NCI-H2171 treated with DMSO at 0.1 percent for 48 hours (cell line): ENCODE measurements around the gene CRACDL.

Experiments
- DNase-seq: peaks from one replicate; lab custom pipeline; 2025; lab: John Stamatoyannopoulos, UW

Gene CRACDL

DNA sequence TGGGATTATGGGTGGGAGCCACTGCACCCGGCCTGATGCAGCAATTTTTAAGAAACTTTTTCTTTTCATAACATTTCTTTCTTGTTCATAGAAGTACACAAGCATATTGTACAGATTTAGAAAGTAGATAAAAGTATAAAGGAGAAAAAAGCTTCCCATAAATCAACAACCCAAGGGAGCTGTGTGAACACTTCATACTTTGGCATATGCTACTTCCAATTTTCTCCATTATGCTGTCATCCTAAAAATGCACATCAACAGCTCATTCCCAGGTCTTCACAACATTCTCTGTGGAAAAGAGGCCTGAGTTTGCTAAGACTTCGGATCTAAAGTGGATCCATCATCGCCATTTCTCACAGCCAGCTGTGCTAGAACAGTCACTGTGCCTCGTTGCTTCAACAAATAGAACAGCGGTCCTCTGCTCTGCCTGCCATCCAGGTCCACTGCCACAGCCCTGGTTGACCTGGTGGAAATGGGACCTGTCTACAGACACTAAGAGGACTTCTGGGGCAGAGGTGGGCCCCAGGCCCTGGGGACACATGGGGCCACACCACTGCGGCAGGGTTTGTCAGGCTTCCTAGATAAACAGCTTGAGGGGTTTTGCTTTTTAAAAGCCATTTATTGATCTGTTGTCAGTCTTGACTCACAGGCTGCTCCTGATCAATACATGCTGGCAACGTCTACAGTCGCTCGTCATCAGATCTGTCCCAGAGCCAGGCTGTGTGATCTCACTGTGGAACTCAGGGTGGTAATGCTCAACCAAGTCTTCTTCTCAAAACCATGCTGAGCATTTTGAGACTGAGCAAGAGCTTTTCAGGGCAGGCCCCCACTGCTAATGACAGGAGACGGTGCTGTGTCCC is 132.4 kb downstream of the CRACDL start:
- DNase-seq: no peak

DNA sequence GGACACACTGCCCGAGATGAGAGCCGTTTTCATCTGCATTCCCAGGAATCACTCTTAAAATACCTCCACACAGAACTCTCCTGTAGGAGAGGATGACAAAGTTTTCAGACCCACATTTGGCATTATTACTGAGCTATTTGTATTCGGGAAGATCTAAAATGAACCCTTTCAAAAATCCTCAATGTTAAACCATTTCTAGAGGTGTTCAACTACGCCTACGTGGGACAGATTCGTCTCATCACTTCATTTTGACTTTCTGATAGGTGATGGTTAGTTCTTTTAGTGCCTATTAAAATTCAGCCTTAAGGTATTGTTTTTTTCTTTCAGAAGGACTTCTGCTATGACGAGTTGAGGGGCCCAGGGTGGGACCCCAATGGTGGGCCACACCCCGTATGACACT is 133.7 kb downstream of the CRACDL start:
- DNase-seq: no peak

DNA sequence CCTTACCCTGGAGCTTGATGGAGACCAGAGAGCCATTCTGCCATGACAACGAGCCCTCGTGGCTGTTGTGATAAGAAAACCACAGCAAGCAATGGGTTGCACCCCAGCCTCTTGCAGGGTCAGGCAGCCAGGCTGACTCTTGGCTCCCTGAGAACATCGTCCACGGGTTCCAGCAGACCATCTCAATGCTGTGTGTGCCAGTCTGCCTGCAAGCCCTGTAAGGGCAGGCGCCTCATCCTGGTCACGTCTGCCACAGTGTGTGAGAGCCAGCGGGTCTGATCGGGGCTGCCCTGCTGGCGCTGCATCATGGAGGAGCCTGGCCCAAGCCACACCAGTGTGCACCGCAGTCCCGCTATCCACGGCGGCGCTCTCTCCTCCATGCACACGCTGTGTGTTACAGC is 134.1 kb downstream of the CRACDL start:
- DNase-seq: no peak

DNA sequence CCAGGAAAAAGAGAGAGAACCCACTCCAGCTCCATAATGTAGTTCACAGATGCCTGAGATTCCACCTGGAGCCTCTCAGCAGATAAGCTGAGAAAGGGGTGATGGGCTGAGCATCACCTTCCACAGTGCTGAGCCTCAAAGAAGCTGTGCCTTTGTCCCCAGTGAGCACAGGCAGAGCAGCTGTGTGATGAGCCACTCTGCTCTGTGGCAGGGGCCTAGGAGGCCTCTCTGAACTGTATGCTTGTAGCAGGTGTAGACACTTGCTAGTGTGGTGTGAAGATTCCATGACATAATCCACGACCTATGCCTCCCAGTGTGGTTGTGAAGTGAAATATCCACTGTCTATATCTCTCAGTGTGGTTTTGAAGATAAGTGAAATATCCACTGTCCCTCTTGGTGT is 134.7 kb downstream of the CRACDL start:
- no peak for DNase-seq

DNA sequence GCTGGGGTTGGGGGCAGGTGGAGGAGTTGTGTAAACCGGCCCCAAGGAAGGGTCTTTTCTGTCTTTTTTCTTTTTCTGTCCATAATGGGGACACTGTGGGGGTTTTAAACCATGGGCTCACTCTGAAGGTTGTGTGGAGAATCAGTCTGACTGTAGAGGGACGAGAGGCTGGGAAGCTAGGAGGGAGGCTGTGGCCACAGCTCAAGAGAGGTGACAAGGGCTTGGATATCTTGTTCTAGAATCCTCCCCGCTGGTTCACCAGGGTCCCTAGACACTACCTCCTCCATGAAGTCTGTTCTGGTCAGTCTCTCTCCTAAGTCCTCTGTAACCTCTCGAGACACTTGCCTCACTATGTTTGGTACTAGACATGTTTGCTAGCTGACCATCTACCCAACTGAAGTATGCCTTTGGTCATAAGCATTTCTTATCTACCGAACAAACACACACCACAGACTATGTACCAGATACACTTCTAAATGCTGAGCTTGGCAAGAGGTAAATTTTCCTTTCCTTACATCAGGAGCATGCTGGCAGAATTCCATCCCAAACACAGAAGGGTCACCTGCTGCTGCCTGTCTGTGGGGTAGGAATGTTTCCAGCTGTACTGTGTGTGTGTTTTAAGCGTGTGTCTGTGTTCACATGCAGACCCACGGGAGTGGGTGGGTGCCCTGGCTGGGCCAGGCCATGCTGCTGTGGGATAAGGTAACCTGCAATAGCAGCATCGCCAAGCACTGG is 135.5 kb downstream of the CRACDL start:
- DNase-seq: peak; percentile 38

DNA sequence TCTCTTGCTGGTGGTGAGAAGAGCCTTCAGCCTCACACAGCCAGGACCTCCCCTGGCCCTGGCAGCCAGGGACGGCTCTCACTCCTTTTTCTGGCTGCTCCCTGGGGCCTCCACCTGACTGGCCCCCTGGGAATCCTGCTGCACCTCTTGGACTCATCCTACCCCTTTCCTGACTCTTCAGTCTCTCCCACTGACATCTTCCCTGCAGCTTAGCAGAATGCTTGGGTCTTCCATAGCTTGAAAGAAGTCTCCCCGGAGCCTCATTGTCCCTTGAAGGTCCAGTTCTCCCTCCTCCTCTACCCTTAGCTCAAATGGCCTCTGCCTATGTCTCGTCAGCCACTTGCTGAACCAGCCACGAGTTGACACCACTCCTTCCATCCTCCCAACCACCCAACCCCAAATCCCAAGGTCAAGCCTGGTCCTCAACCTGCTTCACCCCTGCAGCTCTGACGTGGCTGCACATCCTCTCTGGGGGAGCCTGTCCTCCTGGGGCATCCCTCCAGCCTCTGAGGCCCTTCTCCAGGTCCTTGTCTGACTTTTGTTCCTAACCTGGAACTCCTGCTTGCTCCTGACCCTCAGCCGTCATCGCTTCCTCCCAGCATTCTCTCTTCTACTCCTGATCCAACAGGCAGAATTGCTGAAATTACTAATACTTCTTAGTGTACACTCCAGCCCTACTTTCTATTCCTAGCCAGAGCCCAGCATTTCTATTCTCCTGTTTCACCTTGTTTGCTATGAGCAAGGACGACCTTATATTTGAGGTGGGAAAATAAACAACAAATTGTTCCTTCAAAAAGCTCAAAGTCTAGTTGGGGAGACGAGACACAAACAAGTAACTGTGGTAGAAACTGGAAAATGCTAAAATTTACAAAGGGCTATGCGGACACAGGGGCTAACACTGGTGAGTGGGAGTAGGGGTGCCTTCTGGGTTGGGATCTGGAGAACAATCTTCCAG is 136.4 kb downstream of the CRACDL start:
- no peak for DNase-seq

DNA sequence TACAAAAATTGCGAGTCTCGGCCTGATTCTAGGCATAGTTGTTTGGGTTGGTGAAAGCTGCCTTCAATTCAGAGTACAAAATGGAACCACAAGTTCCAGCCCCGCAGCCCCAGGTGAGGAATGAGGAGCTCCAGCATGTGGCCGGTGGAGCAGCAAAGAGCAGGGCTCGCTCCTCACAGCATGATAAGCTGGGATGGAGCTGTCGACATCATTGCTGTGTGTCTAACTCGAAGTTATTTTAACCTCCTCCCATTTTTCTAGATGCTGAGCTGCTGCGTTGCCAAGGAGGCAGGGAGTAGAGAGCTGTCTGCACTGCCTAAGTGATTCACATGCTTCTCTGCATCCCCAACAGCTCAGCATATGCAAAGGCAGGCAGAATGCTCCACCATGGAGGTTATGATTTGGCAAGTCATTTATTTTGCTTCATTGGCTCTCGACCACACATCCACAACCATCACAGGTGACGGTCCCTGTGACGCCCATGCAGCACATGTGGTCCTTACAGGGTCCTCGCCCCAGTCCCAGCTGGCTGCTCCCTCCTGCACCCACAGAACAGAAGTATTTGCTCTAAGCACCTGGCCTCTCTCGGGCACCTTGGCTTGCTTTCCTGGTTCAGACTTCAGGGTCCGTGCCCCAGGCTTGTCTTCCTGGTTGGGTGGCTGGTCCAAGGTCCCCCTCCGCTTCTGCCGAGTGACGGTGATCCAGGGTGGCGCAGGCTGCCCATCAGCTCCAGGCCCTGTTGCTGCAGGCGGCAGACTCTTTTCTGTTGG is 139.1 kb downstream of the CRACDL start:
- DNase-seq: no peak

DNA sequence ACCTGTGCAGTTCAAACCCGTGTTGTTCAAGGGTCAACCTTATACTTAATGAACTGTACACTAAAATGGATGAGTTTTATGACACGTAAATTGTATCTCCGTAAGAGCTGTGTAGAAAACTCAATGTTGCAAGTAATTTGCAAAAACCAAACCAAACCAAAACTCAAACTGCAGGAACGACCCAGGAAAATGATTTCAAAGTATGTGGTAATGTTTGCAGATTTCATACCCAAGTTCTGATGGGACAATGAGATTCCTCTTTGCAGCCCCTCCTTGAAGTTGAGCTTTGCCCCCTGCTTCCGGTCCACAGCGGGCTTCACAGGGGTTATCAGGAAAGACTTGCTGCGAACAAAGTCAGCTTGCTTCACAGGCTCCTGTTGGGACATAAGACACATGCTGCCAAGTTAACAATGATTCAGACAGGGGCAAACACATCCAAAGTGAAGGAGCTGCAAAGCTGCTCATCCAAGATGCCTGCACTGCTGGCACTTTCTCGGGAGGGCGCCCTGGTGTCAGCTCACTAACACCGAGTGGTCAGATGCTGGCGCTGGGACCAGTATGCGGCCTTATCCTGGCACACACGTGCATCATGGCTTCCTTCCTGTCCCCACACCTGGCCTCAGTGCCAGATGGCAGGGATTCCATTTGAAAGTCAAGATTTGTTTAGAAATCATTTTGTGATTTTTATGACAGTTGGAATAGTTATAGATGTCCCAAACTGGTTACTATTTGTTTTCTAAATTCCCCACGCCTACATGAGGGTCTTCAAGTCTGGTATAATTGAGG is 139.9 kb downstream of the CRACDL start:
- DNase-seq: no peak

DNA sequence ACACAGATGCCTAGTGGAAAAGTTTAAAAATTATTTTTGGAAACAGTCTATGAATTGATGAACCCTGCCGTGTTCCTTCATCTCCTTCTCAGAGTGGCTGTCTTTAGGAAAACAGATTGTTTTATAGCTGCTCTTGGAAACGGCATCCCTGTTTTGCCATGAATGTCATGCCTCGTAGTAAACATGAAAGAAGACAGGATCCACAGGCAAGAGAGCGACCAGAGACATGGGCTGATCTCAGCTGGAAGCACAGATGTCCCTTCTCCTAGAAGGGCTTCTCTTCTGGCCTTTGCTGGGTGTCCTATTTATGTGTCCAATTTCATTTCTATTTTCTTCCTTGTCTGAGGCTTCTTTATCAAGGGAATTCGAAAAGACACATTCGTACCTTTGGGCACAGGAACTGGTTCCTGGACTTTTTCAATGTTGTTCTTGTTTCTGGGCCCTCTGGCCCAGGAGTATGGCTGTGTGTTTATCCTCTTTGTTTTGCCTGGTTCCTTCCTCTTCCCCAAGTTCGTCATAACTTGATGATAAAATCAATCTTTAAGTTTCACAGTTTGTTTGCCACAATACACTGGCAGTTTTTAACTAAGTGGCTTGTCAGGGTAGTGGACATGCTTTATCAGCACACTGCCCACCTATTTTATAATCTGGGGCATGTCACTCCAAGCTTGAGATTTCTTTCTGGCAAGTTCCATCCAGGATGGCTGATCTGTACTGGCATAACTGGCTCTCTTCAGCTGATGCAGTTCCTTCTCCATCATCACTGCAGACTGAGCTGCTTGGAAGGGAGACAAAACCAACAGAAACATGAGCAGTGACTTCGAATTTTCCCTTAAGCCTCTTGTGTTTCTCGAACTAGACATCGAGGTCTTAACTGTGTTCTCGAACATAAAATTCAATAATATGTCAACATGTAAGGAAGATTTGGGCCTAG is 141.9 kb downstream of the CRACDL start:
- DNase-seq: no peak

DNA sequence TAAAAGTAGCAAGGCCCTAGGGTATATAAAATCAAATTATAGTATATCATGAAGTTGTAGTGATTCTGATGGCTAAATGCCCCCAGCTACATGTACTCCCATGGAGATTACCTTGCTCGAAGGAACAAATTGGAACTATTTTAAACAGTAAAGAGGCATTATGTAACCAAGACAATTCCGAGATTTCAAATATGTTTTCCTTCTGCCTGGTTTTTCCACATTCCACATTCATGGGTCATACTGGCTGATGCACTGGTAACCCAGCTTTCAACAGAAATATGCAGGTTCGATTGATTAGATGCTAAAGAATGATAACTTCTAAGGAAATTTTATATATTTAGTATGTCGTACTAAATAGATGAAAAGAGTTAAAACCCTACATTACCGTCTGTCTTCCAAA is 142.8 kb downstream of the CRACDL start:
- no peak for DNase-seq

DNA sequence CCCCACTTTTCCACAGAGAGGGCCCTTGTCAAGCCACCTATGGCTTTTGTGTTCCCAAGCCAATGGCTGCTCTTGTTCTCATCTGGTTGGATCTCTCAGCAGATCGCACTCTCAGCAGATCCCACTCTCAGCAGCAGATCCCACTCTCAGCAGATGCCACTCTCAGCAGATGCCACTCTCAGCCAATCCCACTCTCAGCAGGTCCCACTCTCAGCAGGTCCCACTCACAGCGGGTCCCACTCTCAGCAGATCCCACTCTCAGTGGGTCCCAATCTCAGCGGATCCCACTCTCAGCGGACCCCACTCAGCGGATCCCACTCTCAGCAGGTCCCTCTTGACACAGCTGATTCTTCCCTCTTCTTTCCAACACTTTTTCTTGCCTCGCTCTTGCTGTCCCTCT is 145.8 kb downstream of the CRACDL start:
- no peak for DNase-seq

DNA sequence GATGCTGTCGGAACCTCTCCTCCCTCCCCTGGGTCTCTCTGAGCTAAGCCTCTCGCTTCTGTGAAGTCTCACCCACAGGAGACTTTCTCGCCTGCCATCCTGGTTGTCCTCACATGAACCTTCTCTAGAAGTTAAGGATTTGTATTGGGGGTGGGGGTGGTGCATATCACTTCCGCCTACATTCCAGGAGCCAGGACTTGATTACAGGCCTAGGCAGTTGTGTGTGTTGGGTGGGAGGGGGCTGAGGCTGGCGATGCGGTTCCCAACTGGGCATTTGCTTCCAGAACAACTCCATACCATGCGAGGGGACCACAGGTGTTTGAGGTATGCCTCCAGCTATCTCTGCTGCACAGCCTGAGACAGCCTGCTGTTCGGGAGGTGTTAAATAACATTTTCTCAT is 148.3 kb downstream of the CRACDL start:
- no peak for DNase-seq

DNA sequence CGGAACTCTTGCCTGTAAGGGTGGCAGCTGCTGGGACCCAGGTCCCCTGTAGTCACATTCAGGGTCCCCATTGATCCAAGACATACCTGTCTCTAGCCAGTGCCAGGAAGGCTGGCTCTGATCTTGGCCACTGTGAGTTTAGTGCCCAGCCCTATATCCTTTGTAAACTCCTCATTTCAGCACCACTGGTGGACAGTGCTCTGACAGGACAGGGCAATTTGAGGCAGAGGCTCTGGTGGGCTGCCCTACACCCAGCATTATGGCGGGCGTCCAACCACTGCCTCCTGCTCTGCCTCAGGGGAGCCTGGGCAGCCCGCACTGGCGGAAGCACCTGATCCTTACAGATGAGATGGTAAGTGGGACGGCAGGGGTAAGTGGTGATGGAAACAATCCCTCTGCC is 149.8 kb downstream of the CRACDL start:
- no peak for DNase-seq

DNA sequence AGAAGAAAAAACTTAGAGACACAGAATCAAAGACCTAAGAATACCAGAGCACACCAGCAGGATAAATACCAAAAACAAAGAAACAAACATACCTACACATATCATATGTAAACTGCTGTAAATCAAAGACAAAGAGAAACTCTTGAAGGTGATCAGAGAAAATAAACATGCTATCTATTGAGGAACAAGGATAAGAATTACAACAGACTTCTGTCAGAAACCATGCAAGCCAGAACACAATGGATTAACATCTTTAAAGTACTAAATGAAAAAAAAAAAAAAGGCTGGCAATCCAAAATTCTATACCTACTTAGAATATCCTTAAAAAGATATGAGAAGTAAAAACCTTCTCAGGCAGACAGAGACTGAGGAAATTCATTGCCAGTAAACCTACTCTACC is 153.5 kb downstream of the CRACDL start:
- no peak for DNase-seq

DNA sequence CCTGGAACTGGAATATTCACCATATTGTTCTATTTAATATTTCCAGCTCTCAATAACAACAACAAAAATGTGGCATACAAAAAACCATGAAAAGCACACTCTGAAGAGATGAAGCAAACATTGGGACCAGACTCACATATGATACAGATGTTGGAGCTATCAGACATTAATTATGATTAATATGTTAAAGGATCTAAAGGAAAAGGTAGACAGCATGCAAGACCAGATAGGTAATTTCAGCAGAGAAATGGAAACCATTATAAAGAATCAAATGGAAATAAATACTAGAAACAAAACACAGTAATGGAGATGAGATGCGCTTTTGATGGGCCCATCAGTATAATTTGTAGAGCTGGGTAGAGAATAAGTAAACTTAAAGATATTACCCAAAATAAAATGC is 154.2 kb downstream of the CRACDL start:
- no peak for DNase-seq

DNA sequence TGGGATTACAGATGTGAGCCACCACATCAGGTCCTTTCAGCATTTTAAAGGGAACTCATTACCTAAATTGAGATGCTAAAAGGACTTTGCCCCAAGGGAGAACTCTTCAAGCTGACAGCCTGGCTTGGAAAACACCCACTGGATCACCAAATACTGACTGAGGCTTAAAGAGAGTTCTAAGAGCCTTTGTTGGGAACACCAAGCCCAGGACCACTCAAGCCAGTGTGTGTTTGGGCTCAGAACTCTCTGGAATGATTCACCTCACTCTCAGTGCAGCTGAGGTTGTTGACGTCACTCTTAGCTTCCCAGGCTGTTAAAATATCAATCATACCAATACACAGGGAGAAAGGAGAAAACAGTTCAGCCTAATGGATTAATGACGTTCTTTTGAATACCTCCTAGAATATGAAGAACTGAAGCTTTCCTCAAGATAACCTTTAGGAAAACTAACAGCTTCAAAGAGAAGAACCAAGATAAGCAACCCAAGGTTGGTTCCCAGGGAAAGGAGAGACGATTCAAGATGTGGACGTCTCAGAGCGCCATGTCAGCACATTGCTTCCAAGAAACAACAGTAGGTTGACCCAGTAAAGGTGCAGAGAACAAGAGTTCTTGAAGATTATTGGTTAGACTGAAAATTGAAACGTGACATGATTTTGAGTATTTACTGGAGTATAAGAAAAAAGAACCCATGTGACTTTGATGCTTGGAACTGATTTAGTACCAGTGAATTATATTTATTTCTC is 157.1 kb downstream of the CRACDL start:
- DNase-seq: no peak

DNA sequence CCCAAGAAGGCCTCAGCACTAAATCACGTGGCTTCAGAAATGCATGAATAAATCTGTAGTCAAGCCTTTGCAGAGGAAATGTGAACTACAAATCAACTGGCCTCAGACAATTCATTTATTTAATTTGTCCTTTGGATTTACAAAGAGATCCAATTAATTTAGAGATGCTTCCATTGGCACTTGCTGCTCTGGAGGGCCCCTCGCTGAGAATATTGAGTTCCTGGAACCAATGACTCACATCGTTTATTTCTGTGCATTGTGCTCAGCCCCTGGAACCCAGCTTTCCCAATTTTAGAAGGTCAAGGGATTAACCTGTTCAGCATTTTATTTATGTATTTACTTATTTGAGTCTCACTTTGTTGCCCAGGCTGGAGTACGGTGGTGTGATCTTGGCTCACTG is 157.9 kb downstream of the CRACDL start:
- DNase-seq: no peak

DNA sequence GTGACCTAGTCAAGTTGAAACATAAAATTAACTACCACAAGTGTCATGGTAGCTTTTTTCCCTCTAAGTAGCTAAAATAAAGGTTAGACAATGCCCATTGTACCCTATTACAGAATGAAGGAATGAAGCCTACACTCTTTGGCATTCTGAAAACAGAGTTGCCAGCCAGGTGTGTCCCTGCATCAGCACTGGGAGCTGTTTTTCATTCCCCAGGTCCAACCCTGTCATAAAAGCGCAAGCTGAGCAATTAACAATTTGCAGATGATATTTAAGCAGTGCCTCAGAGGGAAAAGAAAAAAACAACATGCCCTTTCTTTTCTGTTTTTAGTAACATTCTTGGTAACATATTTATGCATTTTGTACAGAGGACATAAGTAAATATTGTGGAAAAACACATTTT is 158.3 kb downstream of the CRACDL start:
- no peak for DNase-seq

DNA sequence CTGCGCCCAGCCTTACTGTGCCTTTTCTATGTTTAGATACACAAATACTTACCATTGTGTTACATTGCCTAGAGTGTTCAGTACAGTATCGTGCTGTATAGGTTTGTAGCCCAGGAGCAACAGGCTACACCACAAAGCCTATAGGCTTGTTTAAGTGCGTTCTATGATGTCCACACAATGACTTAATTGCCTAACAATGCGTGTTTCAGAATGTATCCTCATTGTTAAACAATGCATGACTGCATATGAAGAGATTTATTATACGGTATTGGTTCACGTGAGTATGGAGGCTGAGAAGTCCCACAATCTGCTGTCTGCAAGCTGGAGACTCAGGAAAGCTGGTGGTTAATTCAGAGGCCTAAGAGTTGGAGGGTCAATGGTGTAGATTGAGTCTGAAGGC is 158.9 kb downstream of the CRACDL start:
- no peak for DNase-seq
